Measurements from ENCODE around the gene UBE2V1.
"Not testable (repeated sequence)": the region's sequence is repeated elsewhere in the genome, so short reads cannot be mapped to it uniquely, and the experiment has no call there.

Gene UBE2V1

DNA sequence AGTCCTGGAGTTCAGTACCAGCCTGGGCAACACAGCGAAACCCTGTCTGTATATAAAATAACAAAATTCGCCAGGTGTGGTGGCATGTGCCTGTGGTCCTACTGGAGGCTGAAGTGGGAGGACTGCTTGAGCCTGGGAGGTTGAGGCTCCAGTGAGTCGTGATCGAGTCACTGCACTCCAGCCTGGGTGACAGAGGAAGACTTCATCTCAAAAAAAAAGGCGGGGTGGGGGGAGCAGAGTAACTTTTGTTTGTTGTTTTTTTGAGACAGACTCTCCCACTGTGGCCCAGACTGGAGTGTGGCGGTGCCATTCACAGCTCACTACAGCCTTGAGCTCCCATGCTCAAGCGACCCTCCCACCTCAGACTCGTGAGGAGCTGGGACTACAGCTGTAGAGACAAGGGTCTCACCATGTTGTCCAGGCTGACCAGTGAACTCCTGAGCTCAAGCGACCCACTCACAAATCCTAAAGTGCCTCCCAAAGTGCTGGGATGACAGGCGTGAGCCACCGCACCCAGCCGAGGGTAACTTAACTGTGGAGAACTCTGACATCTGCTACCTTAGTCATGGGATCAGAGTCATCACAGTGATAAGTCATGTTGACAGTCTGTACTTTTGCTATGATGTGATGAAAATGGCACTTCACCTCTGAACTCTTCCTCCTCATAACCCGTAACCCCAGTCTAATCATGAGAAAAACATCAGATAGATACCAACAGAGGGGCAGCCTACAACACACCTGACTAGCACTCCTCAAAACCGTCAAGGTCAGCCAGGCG lies 24.1 kb upstream of the UBE2V1 start:
- DNase-seq (ENCODE audit: low read depth, low spot score) = no peak
- TF ChIP-seq, protein P1, sequence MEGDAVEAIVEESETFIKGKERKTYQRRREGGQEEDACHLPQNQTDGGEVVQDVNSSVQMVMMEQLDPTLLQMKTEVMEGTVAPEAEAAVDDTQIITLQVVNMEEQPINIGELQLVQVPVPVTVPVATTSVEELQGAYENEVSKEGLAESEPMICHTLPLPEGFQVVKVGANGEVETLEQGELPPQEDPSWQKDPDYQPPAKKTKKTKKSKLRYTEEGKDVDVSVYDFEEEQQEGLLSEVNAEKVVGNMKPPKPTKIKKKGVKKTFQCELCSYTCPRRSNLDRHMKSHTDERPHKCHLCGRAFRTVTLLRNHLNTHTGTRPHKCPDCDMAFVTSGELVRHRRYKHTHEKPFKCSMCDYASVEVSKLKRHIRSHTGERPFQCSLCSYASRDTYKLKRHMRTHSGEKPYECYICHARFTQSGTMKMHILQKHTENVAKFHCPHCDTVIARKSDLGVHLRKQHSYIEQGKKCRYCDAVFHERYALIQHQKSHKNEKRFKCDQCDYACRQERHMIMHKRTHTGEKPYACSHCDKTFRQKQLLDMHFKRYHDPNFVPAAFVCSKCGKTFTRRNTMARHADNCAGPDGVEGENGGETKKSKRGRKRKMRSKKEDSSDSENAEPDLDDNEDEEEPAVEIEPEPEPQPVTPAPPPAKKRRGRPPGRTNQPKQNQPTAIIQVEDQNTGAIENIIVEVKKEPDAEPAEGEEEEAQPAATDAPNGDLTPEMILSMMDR (IDR thresholded peaks at IDR 0.05; ENCODE audit: low read depth, low read length) = no peak
- in situ Hi-C loops (cut with HindIII; ENCODE audit: low sequenced_read_pairs) = no loop called here
- H3K4me3 ChIP-seq (ENCODE audit: low read depth, low read length) = no peak overlapping the region

DNA sequence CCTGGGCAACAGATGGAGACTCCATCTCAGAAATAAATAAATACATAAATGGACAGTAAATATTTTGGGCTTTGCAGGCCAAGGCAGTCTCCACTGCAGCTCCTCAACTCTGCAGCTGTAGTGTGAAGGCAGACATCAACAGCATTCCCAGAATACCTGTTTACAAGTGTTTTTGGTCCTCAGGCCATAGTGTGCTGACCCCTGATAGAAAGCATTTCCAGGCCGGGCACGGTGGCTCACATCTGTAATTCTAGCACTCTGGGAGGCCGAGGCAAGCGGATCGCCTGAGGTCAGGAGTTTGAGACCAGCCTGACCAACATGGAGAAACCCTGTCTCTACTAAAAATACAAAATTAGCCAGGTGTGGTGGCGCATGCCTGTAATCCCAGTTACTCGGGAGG lies 22.2 kb upstream of the UBE2V1 start:
- H3K4me3 ChIP-seq (ENCODE audit: low read depth, low read length); DNase-seq (ENCODE audit: low read depth, low spot score); in situ Hi-C loops (cut with HindIII; ENCODE audit: low sequenced_read_pairs): not testable (repeated sequence)

DNA sequence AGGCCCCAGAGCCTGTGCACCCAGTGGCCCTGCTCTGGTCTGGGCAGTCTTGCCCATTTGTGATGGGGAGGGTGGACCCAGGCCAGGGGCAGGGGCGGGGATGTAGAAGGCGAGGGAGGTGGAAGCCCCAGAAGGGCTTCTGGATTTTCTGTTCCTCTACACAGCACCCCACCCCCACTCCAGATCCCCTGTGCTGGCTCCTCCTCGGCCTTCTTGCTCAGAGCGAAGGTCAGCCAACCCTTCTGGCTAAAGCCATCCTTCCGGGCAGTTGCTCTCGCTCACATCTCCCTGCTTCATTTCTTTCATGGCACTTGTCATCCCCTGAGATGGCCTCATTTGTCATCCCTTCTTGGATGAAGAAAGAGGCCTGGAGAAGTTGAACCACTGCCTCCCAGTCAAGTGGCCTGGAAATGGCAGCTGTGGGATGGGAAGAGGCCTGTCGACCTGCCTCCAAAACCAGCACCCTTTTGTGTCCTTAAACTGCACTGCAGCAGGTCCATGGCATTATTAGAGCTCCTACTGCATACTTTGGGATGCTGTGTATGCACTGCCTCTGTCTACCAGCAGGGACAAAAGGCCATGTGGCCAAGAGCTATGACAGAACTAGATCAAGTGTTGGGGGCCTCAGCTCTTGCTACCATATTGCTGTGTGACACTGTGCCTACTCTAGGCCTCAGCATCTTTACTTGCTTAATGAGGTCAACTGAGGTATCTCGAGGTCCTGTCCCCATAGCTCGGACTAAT lies 20.7 kb upstream of the UBE2V1 start:
- H3K4me3 ChIP-seq (ENCODE audit: low read depth, low read length) = no peak overlapping the region
- no peak for DNase-seq (ENCODE audit: low read depth, low spot score)
- TF ChIP-seq, protein P1 (IDR thresholded peaks at IDR 0.05; ENCODE audit: low read depth, low read length) = peak; percentile 23
- in situ Hi-C loops (cut with HindIII; ENCODE audit: low sequenced_read_pairs) = no loop called here

DNA sequence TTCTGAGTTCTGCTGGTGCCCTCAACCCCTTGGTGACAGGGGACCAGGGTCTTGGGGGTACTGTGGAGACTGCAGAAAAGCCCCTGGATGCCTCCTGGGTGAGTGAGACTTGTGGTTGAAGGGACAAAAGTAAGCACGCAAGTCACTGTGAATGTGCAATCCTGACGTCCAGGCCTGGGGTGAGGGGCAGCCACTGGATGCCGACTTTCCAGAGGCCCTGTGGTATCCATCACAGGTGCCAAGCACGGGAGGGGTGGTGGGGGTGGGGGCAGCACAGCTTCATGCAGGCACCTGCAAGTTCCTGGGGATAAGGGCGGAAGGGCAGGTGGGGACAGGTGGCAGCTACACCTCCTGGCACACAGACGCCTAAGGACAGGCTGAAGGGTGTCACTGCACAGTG lies 20.1 kb upstream of the UBE2V1 start:
- in situ Hi-C loops (cut with HindIII; ENCODE audit: low sequenced_read_pairs) = no loop called here
- TF ChIP-seq, protein P1 (IDR thresholded peaks at IDR 0.05; ENCODE audit: low read depth, low read length) = no peak
- no peak overlapping the region for H3K4me3 ChIP-seq (ENCODE audit: low read depth, low read length)
- no peak for DNase-seq (ENCODE audit: low read depth, low spot score)

DNA sequence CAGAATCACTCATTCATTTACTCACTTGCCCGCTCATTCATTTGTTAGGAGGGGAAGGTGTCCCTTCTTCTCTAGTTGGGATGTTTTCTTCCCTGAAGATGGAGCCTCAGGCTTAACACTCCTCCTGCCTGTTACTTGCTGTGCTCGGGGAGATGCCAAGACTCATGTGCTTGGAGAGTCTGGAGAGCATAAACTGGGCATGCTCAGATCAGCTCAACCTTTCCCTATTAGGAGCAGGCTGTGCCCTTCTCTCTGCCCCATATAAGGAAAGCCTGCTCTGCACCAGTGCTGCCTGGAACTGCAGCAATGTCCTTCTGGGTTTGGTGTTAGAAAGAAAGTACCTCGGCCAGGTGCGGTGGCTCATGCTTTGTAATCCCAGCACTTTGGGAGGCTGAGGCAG lies 18.0 kb upstream of the UBE2V1 start:
- TF ChIP-seq, protein P1 (IDR thresholded peaks at IDR 0.05; ENCODE audit: low read depth, low read length) = no peak
- no peak for DNase-seq (ENCODE audit: low read depth, low spot score)
- in situ Hi-C loops (cut with HindIII; ENCODE audit: low sequenced_read_pairs) = no loop called here
- no peak overlapping the region for H3K4me3 ChIP-seq (ENCODE audit: low read depth, low read length)

DNA sequence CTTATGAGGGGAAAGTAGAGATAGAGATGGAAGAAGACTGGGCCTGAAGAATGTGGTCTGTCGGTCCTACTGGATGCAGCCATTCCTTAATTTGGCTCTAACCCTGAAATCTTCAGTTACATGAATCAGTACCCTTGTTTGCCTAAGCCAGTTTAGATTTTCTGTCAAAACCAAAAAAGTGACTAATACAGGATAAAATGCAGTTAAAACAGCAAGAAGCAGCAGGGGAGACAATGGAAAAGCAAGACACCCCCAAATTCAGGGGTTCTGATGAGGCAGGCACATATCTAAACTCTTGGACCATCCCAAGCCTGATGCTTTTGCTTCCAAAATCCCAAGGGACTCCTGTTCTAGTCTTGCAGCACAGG lies 17.4 kb upstream of the UBE2V1 start:
- no peak overlapping the region for H3K4me3 ChIP-seq (ENCODE audit: low read depth, low read length)
- TF ChIP-seq, protein P1 (IDR thresholded peaks at IDR 0.05; ENCODE audit: low read depth, low read length) = no peak
- in situ Hi-C loops (cut with HindIII; ENCODE audit: low sequenced_read_pairs) = no loop called here
- DNase-seq (ENCODE audit: low read depth, low spot score) = no peak
